ENCODE data around the gene UBC.
"Not testable (repeated sequence)": the region's sequence is repeated elsewhere in the genome, so short reads cannot be mapped to it uniquely, and the experiment has no call there.

The UBC gene

GRCh38 chr12:124930586-124930985 lies 16.1 kb upstream of the UBC start:
- no peak for DNase-seq

DNA sequence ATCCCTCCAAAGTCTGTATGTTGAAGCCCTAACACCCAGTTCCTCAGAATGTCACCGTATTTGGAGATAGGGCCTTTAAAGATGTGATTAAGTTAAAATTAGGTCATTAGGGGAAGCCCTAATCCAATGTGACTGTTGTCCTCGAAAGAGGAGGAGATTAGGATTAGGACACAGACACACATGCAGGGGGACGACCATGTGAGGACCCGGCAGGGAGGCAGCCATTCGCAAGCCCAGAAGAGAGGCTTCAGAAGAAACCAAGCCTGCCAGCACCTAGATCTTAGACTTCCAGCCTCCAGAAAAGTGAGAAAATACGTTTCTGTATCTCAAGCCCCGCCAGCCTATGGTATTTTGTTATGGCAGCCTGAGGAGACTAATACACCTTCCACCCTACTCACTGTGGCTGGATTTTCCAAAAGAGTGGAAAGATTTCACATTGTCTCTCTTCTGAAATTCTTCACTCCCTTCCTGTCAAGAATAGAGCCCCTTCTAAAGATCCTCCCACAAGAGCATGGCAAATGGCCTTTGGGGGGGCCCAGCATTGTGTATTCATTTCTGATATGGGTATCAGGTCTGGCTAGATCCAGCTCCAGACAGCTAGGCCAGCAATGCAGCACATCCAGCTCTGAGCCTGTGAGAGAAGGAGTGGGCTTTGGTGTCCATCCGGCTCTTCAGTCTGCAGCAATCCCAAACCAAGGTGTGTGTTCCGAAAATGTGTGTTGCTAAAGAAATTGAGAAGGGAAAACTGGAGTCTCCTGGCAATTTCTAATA lies 15.4 kb upstream of the UBC start:
- DNase-seq, result no peak

- no peak for DNase-seq
Observed at GRCh38 chr12:124928912-124929530, 14.6 kb upstream of the UBC start.

DNA sequence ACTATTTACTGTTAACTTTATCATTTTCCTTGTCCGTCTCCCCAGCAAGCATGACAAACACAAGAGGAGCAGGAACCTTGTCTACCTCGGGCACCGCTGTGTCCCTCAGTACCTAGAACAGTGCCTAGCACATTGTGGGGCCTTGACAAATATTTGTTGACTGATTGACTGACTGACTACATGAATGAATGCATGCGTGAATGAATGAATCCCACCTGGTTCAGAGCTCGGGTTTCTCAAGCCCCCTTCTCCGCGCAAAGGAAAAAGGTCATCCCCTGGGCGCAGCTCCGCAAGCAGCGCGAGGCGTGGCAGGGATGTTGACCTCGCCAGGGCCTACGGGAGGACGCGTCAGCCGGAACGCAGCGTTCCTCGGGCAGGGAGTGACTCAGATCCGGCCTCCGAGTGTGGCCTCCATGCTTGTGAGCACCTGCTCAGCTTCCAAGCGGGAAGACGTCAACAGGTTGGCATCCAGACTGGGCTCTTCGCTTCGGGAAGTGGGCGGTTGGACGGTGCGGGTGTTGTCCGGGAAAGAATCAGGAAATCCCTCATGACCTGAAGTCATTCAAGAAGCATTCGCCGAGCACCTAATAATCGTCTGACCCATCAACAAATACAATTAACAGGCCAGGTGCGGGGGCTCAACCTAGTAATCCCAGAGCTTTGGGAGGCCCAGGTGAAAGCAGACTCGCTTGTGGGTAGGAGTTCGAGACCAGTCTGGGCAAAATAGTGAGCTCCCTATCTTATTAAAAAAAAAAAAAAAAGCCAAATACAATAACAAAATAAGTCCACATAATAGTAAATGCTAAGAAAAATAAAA lies 13.9 kb upstream of the UBC start:
- DNase-seq, result peak; percentile 55

GRCh38 chr12:124927201-124928094 lies 13.0 kb upstream of the UBC start:
- no peak for DNase-seq

- not testable (repeated sequence) for DNase-seq
Observed at GRCh38 chr12:124925782-124926181, 11.3 kb upstream of the UBC start.

- no peak for DNase-seq
Observed at GRCh38 chr12:124925117-124925516, 10.7 kb upstream of the UBC start.

- DNase-seq, result no peak
Observed at GRCh38 chr12:124923905-124924734, 9.7 kb upstream of the UBC start.

DNA sequence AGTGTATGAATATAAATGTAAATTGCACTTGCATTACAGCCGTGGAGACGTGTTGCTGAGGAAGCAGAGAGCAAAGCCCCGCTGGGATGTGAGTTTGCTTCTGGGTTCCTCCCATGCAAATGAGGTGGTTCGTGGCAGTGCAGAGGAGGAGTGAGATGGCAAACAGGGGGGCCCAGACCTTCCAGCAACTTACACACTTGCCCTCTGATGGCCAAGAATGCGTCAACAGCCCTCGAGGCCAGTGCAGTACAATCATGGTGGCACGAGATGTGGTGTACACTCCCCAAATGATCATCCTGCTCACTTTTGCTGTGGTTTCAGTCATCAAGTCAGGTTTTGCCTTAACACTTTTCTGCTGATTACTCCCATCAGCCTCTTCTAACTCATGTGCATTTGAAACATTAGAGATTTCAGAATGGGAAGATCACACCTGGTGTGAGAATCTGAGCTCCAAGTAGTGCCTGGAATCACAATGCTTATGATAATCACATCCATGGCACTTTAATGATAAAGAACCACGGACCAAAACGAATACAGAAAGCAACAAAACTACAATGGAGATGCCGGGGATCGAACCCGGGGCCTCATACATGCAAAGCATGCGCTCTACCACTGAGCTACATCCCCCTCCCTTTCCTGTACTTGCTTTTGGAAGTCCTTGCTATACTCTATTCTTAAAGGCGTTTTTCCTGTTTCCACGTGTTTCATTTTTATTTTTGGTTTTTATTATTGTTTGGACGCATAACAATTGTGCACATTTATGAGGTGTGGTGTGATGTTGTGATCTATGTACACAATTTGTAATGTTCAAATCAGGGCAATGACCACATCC lies 7.0 kb upstream of the UBC start:
- DNase-seq, result no peak

DNA sequence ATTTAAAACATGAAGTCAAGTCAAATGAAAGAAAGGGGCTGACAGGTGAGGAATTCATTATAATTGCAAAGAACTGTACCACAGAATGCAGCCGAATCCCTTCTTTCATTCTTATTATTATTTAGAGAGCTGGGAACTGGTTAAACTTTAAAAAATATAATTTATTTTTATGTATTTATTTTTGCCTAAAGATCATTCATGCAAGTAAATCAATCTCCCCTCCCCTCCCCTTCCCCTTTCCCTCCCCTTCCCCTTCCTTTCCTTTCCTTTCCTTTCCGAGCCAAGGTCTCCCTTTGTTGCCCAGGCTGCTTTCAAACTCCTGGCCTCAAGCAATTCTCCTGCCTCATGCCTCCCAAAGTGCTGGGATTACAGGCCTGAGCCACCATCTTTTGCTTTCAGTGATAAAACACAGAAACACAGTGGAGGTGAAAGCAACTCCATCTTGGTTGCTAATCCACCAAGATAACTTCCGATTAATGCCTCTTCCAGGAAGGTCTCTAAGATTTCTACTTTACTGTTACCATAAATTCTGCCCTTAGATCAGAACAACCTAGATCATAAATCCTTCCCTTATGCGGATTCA lies 6.0 kb upstream of the UBC start:
- no peak for DNase-seq

- no peak for DNase-seq
Observed at GRCh38 chr12:124919521-124920352, 5.3 kb upstream of the UBC start.

- DNase-seq, result not testable (repeated sequence)
Observed at GRCh38 chr12:124918622-124918988, 4.2 kb upstream of the UBC start.

DNA sequence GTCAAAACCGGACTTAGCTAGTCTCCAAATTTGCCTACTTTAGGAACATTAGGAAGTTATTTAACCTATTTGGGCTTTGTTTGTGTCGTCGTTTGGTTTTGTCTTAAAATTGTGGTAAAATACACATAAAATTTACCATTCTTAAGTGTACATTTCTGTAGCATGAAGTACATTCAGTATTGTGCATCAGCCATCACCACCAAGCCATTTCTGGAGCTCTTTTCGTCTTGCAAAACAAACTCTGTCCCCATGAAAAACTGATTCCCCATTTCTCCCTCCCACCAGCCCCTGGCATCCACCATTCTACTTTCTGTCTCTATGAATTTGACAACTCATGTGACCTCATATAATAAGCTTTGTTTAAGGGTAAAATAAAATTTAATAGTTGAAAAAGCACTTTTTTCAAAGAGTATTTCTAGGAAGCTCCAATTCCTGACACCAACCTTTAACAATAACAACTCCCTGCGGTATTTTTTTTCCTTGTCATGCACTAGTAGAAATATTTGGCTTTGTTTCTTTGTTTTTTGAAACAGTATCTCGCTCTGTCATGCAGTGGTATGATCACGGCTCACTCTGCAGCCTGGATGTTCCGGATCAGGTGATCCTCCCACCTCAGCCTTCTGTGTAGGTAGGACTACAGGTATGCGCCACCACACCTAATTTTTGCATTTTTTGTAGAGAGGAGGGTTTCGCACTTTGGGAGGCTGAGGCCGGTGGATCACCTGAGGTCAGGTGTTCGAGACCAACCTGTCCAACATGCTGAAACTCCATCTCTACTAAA lies 3.6 kb upstream of the UBC start:
- no peak for DNase-seq

- DNase-seq, result no peak
Observed at GRCh38 chr12:124917135-124917840, 2.8 kb upstream of the UBC start.

GRCh38 chr12:124916374-124917134 lies 2.1 kb upstream of the UBC start:
- DNase-seq, result no peak

DNA sequence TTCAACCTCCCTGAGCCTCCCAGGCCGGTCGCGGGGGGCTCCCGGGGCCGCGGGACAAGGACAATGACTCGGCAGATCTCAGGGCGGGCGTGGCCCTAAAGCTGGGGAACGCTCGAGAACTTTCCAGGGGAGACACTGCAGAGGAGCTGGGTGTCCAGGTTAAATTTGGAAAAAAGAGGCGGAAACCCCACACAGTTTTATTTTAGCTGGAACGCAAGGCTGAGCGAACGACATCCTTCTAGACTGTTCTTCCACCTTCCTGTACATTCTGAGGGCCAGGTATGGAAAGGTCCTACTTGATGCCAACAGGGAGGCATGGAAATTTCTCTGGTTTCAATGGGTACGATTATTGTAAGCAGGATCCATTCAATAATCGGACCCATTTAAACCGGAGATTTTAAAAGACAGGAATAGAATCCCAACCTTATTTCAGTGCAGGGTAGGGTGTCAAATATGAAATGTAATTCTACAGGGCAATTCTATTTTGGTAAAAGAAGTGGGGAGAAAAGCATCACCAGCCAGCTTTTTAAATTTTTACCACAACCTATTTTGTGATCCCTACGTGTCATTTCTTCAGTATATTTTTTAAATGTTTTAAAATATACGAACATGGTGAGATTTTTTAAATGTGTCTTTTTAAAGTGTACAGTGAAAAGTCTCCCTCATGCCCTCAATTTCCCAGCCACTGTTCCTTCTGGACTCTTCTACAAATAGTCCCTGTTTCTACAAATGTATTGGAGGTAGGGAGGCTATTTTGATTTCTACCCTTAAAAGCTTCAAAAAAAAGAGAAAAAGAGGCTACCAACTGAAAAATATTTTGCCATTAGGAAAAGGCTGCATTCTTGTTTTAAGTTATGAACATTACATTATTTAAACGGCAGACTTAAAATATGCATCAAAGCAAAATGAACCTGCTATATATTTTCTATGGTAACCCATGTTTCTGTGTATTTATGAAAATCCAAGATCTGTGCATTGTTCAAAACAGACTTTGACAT lies 1.1 kb upstream of the UBC start:
- no peak for DNase-seq
